GM23338 (cell line): ENCODE measurements around the gene ZMAT5. TPM values are rescaled to one million over a fixed set of nuclear protein-coding genes. Genes with fewer than 3 reads are reported as not detected.

Source experiments
- ATAC-seq: fragments of 200-7000 bp; cut with Tn5 transposase; 3 replicates; pipeline ENCODE4 v1.9.1; 2020
- DNase-seq: peaks from one replicate; pipeline ENCODE4 v3.0.0-alpha.2; 2015; ENCODE audit warnings: low spot score
- H2AFZ ChIP-seq: fragments of 200-600 bp; sonication (generic); 2 replicates; pipeline ENCODE4 v1.8.0; 2016; ENCODE audit warnings: antibody characterized with exemption, mild to moderate bottlenecking, moderate library complexity
- H3F3A ChIP-seq: fragments of 200-600 bp; sonication (generic); replicated peaks from 2 replicates; pipeline ENCODE4 v1.8.0; 2017; ENCODE audit warnings: antibody characterized with exemption, mixed run types, low read depth
- H3K27ac ChIP-seq: fragments of 200-600 bp; sonication (generic); 2 replicates; pipeline ENCODE4 v1.6.1; 2016; ENCODE audit warnings: low read depth
- H3K27me3 ChIP-seq: fragments of 200-600 bp; sonication (generic); 2 replicates; pipeline ENCODE4 v1.8.0; 2016; ENCODE audit warnings: mild to moderate bottlenecking, mixed run types, moderate library complexity; ENCODE audit not compliant: insufficient read depth
- H3K36me3 ChIP-seq: fragments of 200-600 bp; sonication (generic); 2 replicates; pipeline ENCODE4 v1.8.0; 2016; ENCODE audit warnings: mild to moderate bottlenecking; ENCODE audit not compliant: insufficient read depth
- H3K4me1 ChIP-seq: fragments of 200-600 bp; sonication (generic); 2 replicates; pipeline ENCODE4 v1.8.0; 2016; ENCODE audit warnings: mild to moderate bottlenecking, moderate library complexity; ENCODE audit not compliant: insufficient read depth
- H3K4me2 ChIP-seq: fragments of 200-600 bp; sonication (generic); 2 replicates; pipeline ENCODE4 v1.7.1; 2017; ENCODE audit warnings: mixed run types
- H3K4me3 ChIP-seq: fragments of 200-600 bp; sonication (generic); 2 replicates; pipeline ENCODE4 v1.6.1; 2016; ENCODE audit warnings: mixed run types
- H3K79me2 ChIP-seq: fragments of 200-600 bp; sonication (generic); replicated peaks from 2 replicates; pipeline ENCODE4 v1.8.0; 2017; ENCODE audit warnings: mild to moderate bottlenecking; ENCODE audit not compliant: insufficient read depth
- H3K9me2 ChIP-seq: fragments of 200-600 bp; sonication (generic); 2 replicates; pipeline ENCODE4 v1.8.0; 2017; ENCODE audit not compliant: insufficient read depth
- H4K20me1 ChIP-seq: fragments of 200-600 bp; sonication (generic); replicated peaks from 2 replicates; pipeline ENCODE4 v1.8.0; 2017; ENCODE audit warnings: mild to moderate bottlenecking; ENCODE audit not compliant: insufficient read depth
- H3K27ac Mint-ChIP-seq: 2 replicates; pipeline ENCODE4 v1.8.0; 2020; ENCODE audit warnings: inconsistent platforms, mild to moderate bottlenecking, moderate library complexity, mixed read lengths
- H3K27me3 Mint-ChIP-seq: 3 replicates; pipeline ENCODE4 v1.8.0; 2022; ENCODE audit warnings: low read depth, mild to moderate bottlenecking, moderate library complexity, mixed read lengths, inconsistent platforms; ENCODE audit not compliant: insufficient read depth, poor library complexity
- H3K36me3 Mint-ChIP-seq: 3 replicates; pipeline ENCODE4 v1.8.0; 2021; ENCODE audit warnings: low read depth, mild to moderate bottlenecking, inconsistent platforms, moderate library complexity, mixed read lengths
- H3K4me1 Mint-ChIP-seq: 3 replicates; pipeline ENCODE4 v1.8.0; 2020; ENCODE audit warnings: mild to moderate bottlenecking, inconsistent platforms, mixed read lengths
- H3K4me3 Mint-ChIP-seq: 3 replicates; pipeline ENCODE4 v1.8.0; 2021; ENCODE audit warnings: moderate library complexity, mild to moderate bottlenecking, inconsistent platforms, mixed read lengths
- H3K9me3 Mint-ChIP-seq: 3 replicates; pipeline ENCODE4 v1.8.0; 2020; ENCODE audit warnings: moderate library complexity, mild to moderate bottlenecking, inconsistent platforms, mixed read lengths
- CTCF ChIP-seq, 2 experiments: fragments of 200-600 bp in 1 of 2; sonication (generic) in 1 of 2; conservative IDR thresholded peaks; 2 replicates each; pipeline versions ENCODE4 v1.5.1 to v1.6.1; 2016 to 2017; ENCODE audit warnings: antibody characterized with exemption in 2 of 2, low read depth in 2 of 2, mild to moderate bottlenecking in 2 of 2, moderate library complexity in 1 of 2
- ETS1 ChIP-seq: IDR thresholded peaks from 2 replicates; pipeline ENCODE4 v1.6.1; 2016; ENCODE audit warnings: antibody characterized with exemption
- EZH2 ChIP-seq: fragments of 200-600 bp; sonication (generic); IDR thresholded peaks from one replicate; pipeline ENCODE4 v1.8.0; 2017; ENCODE audit warnings: antibody characterized with exemption, mild to moderate bottlenecking, low read depth; ENCODE audit not compliant: unreplicated experiment
- EZH2phosphoT487 ChIP-seq: fragments of 200-600 bp; sonication (generic); IDR thresholded peaks from one replicate; pipeline ENCODE4 v1.8.1; 2018; ENCODE audit warnings: antibody characterized with exemption; ENCODE audit not compliant: unreplicated experiment
- JUNB ChIP-seq: IDR thresholded peaks from one replicate; pipeline ENCODE4 v1.6.1; 2016; ENCODE audit warnings: antibody characterized with exemption; ENCODE audit not compliant: unreplicated experiment
- NANOG ChIP-seq: IDR thresholded peaks from 2 replicates; pipeline ENCODE4 v1.6.1; 2016; ENCODE audit warnings: antibody characterized with exemption, borderline replicate concordance
- REST ChIP-seq: IDR thresholded peaks from one replicate; pipeline ENCODE4 v1.6.1; 2018; ENCODE audit warnings: antibody characterized with exemption; ENCODE audit not compliant: unreplicated experiment
- STAT1 ChIP-seq: IDR thresholded peaks from one replicate; pipeline ENCODE4 v1.6.1; 2016; ENCODE audit warnings: antibody characterized with exemption; ENCODE audit not compliant: unreplicated experiment
- ZNF114 ChIP-seq: fragments of 250-450 bp; sonication (Bioruptor Pico); IDR thresholded peaks from 2 replicates; pipeline ENCODE4 v1.5.0; 2020; ENCODE audit warnings: mild to moderate bottlenecking, moderate library complexity
- ZNF462 ChIP-seq: fragments of 250-450 bp; sonication (Bioruptor Pico); IDR thresholded peaks from 2 replicates; pipeline ENCODE4 v1.5.0; 2020; ENCODE audit warnings: mild to moderate bottlenecking, moderate library complexity
- polyA plus RNA-seq: library from polyadenylated mRNA; unstranded; fragments of >200 nt; fragmentation: Nextera tagmentation; extraction: Ambion mirVana; gene quantifications from 2 replicates; pipeline ENCODE4 v1.2.1, GENCODE V29; 2016
- total RNA-seq: library from RNA; depleted of rRNA; stranded (reverse); fragments of >200 nt; shearing (Covaris generic); gene quantifications from 2 replicates; pipeline ENCODE4 v1.2.3, GENCODE V29; 2014

Gene ZMAT5
- total and polyA plus RNA-seq, 2 experiments from 2014 or later: 14.6 to 25.4 TPM

GRCh38 chr22:29758959-29759358 lies 7.8 kb downstream of the ZMAT5 start:
- Histone ChIP-seq H3K36me3 (no peaks in the 10 kb centered on the region), H2AFZ (no peak overlapping the region), H4K20me1 (peaks cover 4% of the 10 kb centered on the region; the same call in 1 of the 2 replicates), H3K27ac (no peak overlapping the region), H3K4me1 (no peaks in the 10 kb centered on the region), H3K4me2 (no peak overlapping the region), H3F3A (no peaks in the 10 kb centered on the region), H3K9me2 (no peaks in the 10 kb centered on the region), H3K27me3 (no peaks in the 10 kb centered on the region), H3K4me3 (no peak overlapping the region), H3K79me2 (no peaks in the 10 kb centered on the region)
- no peaks in the 10 kb centered on the region; the same call in 2 of the 3 replicates for H3K4me1 Mint-ChIP-seq
- TF ChIP-seq ZNF114 (no peak), REST (no peak), ETS1 (no peak), EZH2phosphoT487 (no peak), STAT1 (no peak), JUNB (no peak), CTCF (conservative IDR thresholded peaks at IDR 0.05; ENCODE audit: low read depth in 2 of 2) (no peak), NANOG (no peak), EZH2 (no peak)
- peaks cover 4% of the 10 kb centered on the region for H3K27me3 Mint-ChIP-seq
- no peak overlapping the region for H3K4me3 Mint-ChIP-seq
- DNase-seq (no peak), ATAC-seq (no peak)
- H3K36me3 Mint-ChIP-seq: no peaks in the 10 kb centered on the region
- no peak overlapping the region; the same call in 1 of the 2 replicates for H3K27ac Mint-ChIP-seq
- H3K9me3 Mint-ChIP-seq: no peaks in the 10 kb centered on the region

GRCh38 chr22:29758068-29758622 lies 8.7 kb downstream of the ZMAT5 start:
- Histone ChIP-seq H4K20me1 (peaks cover 4% of the 10 kb centered on the region; the same call in 1 of the 2 replicates), H3K36me3 (no peaks in the 10 kb centered on the region), H3K4me2 (no peak overlapping the region), H3K4me3 (no peak overlapping the region), H2AFZ (no peak overlapping the region), H3K79me2 (no peaks in the 10 kb centered on the region), H3K27me3 (no peaks in the 10 kb centered on the region), H3K27ac (no peak overlapping the region), H3K4me1 (no peaks in the 10 kb centered on the region), H3F3A (no peaks in the 10 kb centered on the region), H3K9me2 (no peaks in the 10 kb centered on the region)
- ATAC-seq: peak; percentile 43
- Mint-ChIP-seq H3K36me3 (no peaks in the 10 kb centered on the region), H3K27ac (no peak overlapping the region), H3K9me3 (no peaks in the 10 kb centered on the region), H3K27me3 (peaks cover 4% of the 10 kb centered on the region), H3K4me3 (no peak overlapping the region), H3K4me1 (no peaks in the 10 kb centered on the region; the same call in 2 of the 3 replicates)
- DNase-seq: no peak
- no peak for TF ChIP-seq ZNF462 (CRISPR knock-in tag)
